WTC11 (cell line): ENCODE measurements around the gene DYNLRB1. TPM values are rescaled to one million over a fixed set of nuclear protein-coding genes. Genes with fewer than 3 reads are reported as not detected.
A peak's percentile ranks its signal among the peaks of the same experiment; 100 is the strongest.

Experiments used
- ATAC-seq: fragments of 200-7000 bp; cut with Tn5 transposase; 2 replicates; pipeline ENCODE4 v1.10.0; 2021; ENCODE audit warnings: mild to moderate bottlenecking, moderate library complexity
- CTCF ChIA-PET: fragments of 300-600 bp; sonication (Branson Sonifier 250); formaldehyde crosslinking; loops from one replicate; lab custom pipeline; 2021; ENCODE audit warnings: antibody characterized with exemption; lab: Charles Lee
- POLR2A ChIA-PET: fragments of 350-600 bp; sonication (Branson Sonifier 250); formaldehyde crosslinking; loops from one replicate; lab custom pipeline; 2021; ENCODE audit warnings: antibody characterized with exemption; lab: Charles Lee
- DNase-seq: peaks from one replicate; pipeline ENCODE4 v3.0.0; 2021; ENCODE audit warnings: low spot score
- H3K27ac Mint-ChIP-seq: 2 replicates; pipeline ENCODE4 v1.8.0; 2021; ENCODE audit warnings: mixed read lengths
- H3K27me3 Mint-ChIP-seq: 2 replicates; pipeline ENCODE4 v1.8.0; 2021; ENCODE audit warnings: low read depth, mild to moderate bottlenecking, moderate library complexity, mixed read lengths
- H3K36me3 Mint-ChIP-seq: 2 replicates; pipeline ENCODE4 v1.8.0; 2021; ENCODE audit warnings: mixed read lengths
- H3K4me1 Mint-ChIP-seq: 2 replicates; pipeline ENCODE4 v1.8.0; 2022; ENCODE audit warnings: mixed read lengths
- H3K4me3 Mint-ChIP-seq: 2 replicates; pipeline ENCODE4 v1.8.0; 2021; ENCODE audit warnings: mild to moderate bottlenecking, moderate library complexity, mixed read lengths
- H3K9me3 Mint-ChIP-seq: 2 replicates; pipeline ENCODE4 v1.8.0; 2021; ENCODE audit warnings: mixed read lengths
- CBFB ChIP-seq: sonication (generic); formaldehyde crosslinking; IDR thresholded peaks from 2 replicates; pipeline ENCODE4 v1.8.1; 2022; ENCODE audit warnings: mild to moderate bottlenecking, low read depth, missing genetic modification reagents
- CREM ChIP-seq: sonication (generic); formaldehyde crosslinking; IDR thresholded peaks from 2 replicates; pipeline ENCODE4 v1.8.1; 2022; ENCODE audit warnings: mild to moderate bottlenecking, missing genetic modification reagents, moderate library complexity
- JUN ChIP-seq: sonication (generic); formaldehyde crosslinking; IDR thresholded peaks from 2 replicates; pipeline ENCODE4 v1.8.0; 2023; ENCODE audit warnings: mild to moderate bottlenecking, missing genetic modification reagents
- RELA ChIP-seq: sonication (generic); formaldehyde crosslinking; IDR thresholded peaks from 2 replicates; pipeline ENCODE4 v1.8.1; 2022; ENCODE audit warnings: missing genetic modification reagents, mild to moderate bottlenecking, borderline replicate concordance
- SMAD4 ChIP-seq: sonication (generic); formaldehyde crosslinking; IDR thresholded peaks from 2 replicates; pipeline ENCODE4 v1.8.0; 2022; ENCODE audit warnings: mild to moderate bottlenecking, missing genetic modification reagents
- SP1 ChIP-seq: sonication (generic); formaldehyde crosslinking; conservative IDR thresholded peaks from 2 replicates; pipeline ENCODE4 v1.8.1; 2022; ENCODE audit warnings: missing genetic modification reagents
- TP53 ChIP-seq: sonication (generic); formaldehyde crosslinking; IDR thresholded peaks from 2 replicates; pipeline ENCODE4 v1.8.1; 2023; ENCODE audit warnings: mild to moderate bottlenecking, missing genetic modification reagents
- ZNF671 ChIP-seq: fragments of 250-450 bp; sonication (Bioruptor Pico); IDR thresholded peaks from 2 replicates; pipeline ENCODE4 v1.8.0; 2021; ENCODE audit warnings: mild to moderate bottlenecking
- total RNA-seq: library from RNA; stranded (reverse); gene quantifications from 3 replicates; pipeline ENCODE4 v1.2.3, GENCODE V29; 2021
- TF ChIP-seq, protein P1 (sequence below): sonication (generic); formaldehyde crosslinking; IDR thresholded peaks from 2 replicates; pipeline ENCODE4 v1.8.1; 2023; ENCODE audit warnings: mild to moderate bottlenecking, moderate library complexity, missing genetic modification reagents
- TF ChIP-seq, protein P2 (sequence below): sonication (generic); formaldehyde crosslinking; IDR thresholded peaks from 2 replicates; pipeline ENCODE4 v1.8.1; 2022; ENCODE audit warnings: mild to moderate bottlenecking, moderate library complexity, missing genetic modification reagents
- TF ChIP-seq, protein P3 (sequence below): sonication (generic); formaldehyde crosslinking; IDR thresholded peaks from 2 replicates; pipeline ENCODE4 v1.8.1; 2023; ENCODE audit warnings: mild to moderate bottlenecking, missing genetic modification reagents, moderate library complexity
- TF ChIP-seq, protein P4 (sequence below): sonication (generic); formaldehyde crosslinking; conservative IDR thresholded peaks from 2 replicates; pipeline ENCODE4 v1.8.1; 2023; ENCODE audit warnings: mild to moderate bottlenecking, low read depth, missing genetic modification reagents, moderate library complexity
- TF ChIP-seq, protein P5 (sequence below): sonication (generic); formaldehyde crosslinking; IDR thresholded peaks from 2 replicates; pipeline ENCODE4 v1.8.1; 2023; ENCODE audit warnings: mild to moderate bottlenecking, missing genetic modification reagents, moderate library complexity
- TF ChIP-seq, protein P6 (sequence below): sonication (generic); formaldehyde crosslinking; IDR thresholded peaks from 2 replicates; pipeline ENCODE4 v1.8.0; 2022; ENCODE audit warnings: missing genetic modification reagents
- TF ChIP-seq, protein P7 (sequence below): sonication (generic); formaldehyde crosslinking; IDR thresholded peaks from 2 replicates; pipeline ENCODE4 v1.8.1; 2022; ENCODE audit warnings: mild to moderate bottlenecking, missing genetic modification reagents, moderate library complexity, borderline replicate concordance
- TF ChIP-seq, protein P8 (sequence below): sonication (generic); formaldehyde crosslinking; IDR thresholded peaks from 2 replicates; pipeline ENCODE4 v1.8.0; 2022; ENCODE audit warnings: mild to moderate bottlenecking, missing genetic modification reagents
- TF ChIP-seq, protein P9 (sequence below): sonication (generic); formaldehyde crosslinking; IDR thresholded peaks from 2 replicates; pipeline ENCODE4 v1.8.0; 2023; ENCODE audit warnings: missing genetic modification reagents, mild to moderate bottlenecking, borderline replicate concordance

Gene DYNLRB1
- total RNA-seq, 1 experiment from 2014 or later = 99.3 TPM

DNA sequence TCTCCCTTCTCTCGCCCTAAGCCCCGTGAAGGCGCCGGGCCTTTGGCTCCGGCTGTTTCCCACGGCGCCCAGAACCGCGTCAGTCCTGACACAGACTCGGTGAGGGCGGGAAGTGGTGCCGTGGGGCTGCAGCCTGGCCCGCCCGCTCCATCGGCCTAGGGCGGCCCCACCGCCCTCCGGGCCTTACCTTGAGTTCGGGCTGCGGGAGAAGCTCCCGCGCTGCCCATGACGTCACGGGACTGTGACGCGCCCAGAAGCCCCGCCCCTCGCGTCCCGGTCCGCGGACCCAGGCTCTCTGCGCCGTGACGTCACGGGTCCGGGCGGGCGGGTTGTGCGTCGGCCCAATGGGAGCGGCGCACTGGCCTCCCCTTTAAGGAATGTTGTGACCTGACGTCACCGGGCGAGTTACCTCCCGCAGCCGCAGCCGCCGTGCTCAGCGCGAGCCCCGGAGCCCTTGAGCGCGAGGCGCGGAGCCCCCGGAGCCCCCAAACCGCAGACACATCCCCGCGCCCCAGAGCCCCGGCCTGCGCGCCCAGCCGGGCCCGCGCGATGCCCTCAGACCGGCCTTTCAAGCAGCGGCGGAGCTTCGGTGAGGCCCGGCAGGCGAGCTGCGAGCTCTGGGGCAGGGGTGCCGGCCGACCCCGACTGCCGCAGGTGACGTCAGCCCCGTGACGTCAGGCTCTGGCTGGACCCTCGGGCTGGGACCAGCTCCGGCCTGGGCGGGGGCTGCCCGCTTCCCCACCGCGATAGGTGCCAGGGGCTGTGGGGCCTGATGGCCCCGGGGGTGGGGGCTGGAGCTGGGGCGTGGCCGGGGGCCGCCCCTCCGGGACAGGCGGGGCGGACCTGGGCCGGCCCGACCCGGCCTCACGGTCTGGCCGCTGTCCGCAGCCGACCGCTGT, 42.3 kb downstream of the DYNLRB1 start, which contains the start of gene MAP1LC3A:
MAP1LC3A (plus strand) TSS at position 399 of the 899 bp plus-strand sequence; CDS start at position 550, 151 bp downstream.
- ChIA-PET CTCF (interaction anchor here (0.6 to 2.9 kb wide), 18 partner anchors 9 to 706 kb away, joined by 3 to 12 read pairs (median 6); partner anchors contain the start of genes PIGU and TP53INP2), POLR2A (interaction anchor here (0.6 to 1.6 kb wide), 5 partner anchors 9 to 290 kb away, joined by 3 to 6 read pairs (median 4); no protein-coding TSS in a partner anchor)
- H3K9me3 Mint-ChIP-seq = no peaks in the 10 kb centered on the region
- peak; percentile 95 for DNase-seq
- H3K36me3 Mint-ChIP-seq = no peaks in the 10 kb centered on the region
- peak; percentile 75 for ATAC-seq
- peaks cover 4% of the 10 kb centered on the region for H3K4me1 Mint-ChIP-seq
- peak within 1 kb of the TSS; percentile 44 for H3K27ac Mint-ChIP-seq
- peak within 1 kb of the TSS; percentile 75 for H3K4me3 Mint-ChIP-seq
- peaks cover 7% of the 10 kb centered on the region for H3K27me3 Mint-ChIP-seq
- no peak for TF ChIP-seq SMAD4 (CRISPR knock-in tag)
- TF ChIP-seq, protein P1, sequence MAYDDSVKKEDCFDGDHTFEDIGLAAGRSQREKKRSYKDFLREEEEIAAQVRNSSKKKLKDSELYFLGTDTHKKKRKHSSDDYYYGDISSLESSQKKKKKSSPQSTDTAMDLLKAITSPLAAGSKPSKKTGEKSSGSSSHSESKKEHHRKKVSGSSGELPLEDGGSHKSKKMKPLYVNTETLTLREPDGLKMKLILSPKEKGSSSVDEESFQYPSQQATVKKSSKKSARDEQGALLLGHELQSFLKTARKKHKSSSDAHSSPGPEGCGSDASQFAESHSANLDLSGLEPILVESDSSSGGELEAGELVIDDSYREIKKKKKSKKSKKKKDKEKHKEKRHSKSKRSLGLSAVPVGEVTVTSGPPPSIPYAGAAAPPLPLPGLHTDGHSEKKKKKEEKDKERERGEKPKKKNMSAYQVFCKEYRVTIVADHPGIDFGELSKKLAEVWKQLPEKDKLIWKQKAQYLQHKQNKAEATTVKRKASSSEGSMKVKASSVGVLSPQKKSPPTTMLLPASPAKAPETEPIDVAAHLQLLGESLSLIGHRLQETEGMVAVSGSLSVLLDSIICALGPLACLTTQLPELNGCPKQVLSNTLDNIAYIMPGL (CRISPR knock-in tag) = peak; percentile 39; the same call in 1 of the 2 replicates
- TF ChIP-seq CREM = peak; percentile 95
- 0 out of 2 replicates have a peak, but pooled peaks have one; percentile 17 for TF ChIP-seq RELA
- TF ChIP-seq, protein P2, sequence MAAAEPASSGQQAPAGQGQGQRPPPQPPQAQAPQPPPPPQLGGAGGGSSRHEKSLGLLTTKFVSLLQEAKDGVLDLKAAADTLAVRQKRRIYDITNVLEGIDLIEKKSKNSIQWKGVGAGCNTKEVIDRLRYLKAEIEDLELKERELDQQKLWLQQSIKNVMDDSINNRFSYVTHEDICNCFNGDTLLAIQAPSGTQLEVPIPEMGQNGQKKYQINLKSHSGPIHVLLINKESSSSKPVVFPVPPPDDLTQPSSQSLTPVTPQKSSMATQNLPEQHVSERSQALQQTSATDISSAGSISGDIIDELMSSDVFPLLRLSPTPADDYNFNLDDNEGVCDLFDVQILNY (CRISPR knock-in tag) = peak; percentile 80
- TF ChIP-seq, protein P3, sequence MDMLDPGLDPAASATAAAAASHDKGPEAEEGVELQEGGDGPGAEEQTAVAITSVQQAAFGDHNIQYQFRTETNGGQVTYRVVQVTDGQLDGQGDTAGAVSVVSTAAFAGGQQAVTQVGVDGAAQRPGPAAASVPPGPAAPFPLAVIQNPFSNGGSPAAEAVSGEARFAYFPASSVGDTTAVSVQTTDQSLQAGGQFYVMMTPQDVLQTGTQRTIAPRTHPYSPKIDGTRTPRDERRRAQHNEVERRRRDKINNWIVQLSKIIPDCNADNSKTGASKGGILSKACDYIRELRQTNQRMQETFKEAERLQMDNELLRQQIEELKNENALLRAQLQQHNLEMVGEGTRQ (CRISPR knock-in tag) = 0 out of 2 replicates have a peak, but pooled peaks have one; percentile 17
- no peak for TF ChIP-seq ZNF671
- TF ChIP-seq CBFB = no peak
- TF ChIP-seq, protein P4, sequence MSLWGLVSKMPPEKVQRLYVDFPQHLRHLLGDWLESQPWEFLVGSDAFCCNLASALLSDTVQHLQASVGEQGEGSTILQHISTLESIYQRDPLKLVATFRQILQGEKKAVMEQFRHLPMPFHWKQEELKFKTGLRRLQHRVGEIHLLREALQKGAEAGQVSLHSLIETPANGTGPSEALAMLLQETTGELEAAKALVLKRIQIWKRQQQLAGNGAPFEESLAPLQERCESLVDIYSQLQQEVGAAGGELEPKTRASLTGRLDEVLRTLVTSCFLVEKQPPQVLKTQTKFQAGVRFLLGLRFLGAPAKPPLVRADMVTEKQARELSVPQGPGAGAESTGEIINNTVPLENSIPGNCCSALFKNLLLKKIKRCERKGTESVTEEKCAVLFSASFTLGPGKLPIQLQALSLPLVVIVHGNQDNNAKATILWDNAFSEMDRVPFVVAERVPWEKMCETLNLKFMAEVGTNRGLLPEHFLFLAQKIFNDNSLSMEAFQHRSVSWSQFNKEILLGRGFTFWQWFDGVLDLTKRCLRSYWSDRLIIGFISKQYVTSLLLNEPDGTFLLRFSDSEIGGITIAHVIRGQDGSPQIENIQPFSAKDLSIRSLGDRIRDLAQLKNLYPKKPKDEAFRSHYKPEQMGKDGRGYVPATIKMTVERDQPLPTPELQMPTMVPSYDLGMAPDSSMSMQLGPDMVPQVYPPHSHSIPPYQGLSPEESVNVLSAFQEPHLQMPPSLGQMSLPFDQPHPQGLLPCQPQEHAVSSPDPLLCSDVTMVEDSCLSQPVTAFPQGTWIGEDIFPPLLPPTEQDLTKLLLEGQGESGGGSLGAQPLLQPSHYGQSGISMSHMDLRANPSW (CRISPR knock-in tag) = no peak
- TF ChIP-seq, protein P5, sequence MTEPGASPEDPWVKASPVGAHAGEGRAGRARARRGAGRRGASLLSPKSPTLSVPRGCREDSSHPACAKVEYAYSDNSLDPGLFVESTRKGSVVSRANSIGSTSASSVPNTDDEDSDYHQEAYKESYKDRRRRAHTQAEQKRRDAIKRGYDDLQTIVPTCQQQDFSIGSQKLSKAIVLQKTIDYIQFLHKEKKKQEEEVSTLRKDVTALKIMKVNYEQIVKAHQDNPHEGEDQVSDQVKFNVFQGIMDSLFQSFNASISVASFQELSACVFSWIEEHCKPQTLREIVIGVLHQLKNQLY (CRISPR knock-in tag) = no peak
- peak; percentile 37; the same call in 1 of the 2 replicates for TF ChIP-seq TP53 (CRISPR knock-in tag)
- TF ChIP-seq, protein P6, sequence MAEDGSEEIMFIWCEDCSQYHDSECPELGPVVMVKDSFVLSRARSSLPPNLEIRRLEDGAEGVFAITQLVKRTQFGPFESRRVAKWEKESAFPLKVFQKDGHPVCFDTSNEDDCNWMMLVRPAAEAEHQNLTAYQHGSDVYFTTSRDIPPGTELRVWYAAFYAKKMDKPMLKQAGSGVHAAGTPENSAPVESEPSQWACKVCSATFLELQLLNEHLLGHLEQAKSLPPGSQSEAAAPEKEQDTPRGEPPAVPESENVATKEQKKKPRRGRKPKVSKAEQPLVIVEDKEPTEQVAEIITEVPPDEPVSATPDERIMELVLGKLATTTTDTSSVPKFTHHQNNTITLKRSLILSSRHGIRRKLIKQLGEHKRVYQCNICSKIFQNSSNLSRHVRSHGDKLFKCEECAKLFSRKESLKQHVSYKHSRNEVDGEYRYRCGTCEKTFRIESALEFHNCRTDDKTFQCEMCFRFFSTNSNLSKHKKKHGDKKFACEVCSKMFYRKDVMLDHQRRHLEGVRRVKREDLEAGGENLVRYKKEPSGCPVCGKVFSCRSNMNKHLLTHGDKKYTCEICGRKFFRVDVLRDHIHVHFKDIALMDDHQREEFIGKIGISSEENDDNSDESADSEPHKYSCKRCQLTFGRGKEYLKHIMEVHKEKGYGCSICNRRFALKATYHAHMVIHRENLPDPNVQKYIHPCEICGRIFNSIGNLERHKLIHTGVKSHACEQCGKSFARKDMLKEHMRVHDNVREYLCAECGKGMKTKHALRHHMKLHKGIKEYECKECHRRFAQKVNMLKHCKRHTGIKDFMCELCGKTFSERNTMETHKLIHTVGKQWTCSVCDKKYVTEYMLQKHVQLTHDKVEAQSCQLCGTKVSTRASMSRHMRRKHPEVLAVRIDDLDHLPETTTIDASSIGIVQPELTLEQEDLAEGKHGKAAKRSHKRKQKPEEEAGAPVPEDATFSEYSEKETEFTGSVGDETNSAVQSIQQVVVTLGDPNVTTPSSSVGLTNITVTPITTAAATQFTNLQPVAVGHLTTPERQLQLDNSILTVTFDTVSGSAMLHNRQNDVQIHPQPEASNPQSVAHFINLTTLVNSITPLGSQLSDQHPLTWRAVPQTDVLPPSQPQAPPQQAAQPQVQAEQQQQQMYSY = peak; percentile 53; the same call in 1 of the 2 replicates
- TF ChIP-seq, protein P7, sequence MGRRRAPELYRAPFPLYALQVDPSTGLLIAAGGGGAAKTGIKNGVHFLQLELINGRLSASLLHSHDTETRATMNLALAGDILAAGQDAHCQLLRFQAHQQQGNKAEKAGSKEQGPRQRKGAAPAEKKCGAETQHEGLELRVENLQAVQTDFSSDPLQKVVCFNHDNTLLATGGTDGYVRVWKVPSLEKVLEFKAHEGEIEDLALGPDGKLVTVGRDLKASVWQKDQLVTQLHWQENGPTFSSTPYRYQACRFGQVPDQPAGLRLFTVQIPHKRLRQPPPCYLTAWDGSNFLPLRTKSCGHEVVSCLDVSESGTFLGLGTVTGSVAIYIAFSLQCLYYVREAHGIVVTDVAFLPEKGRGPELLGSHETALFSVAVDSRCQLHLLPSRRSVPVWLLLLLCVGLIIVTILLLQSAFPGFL (CRISPR knock-in tag) = no peak
- TF ChIP-seq, protein P8, sequence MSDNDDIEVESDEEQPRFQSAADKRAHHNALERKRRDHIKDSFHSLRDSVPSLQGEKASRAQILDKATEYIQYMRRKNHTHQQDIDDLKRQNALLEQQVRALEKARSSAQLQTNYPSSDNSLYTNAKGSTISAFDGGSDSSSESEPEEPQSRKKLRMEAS (CRISPR knock-in tag) = peak; percentile 57; the same call in 1 of the 2 replicates
- TF ChIP-seq, protein P9, sequence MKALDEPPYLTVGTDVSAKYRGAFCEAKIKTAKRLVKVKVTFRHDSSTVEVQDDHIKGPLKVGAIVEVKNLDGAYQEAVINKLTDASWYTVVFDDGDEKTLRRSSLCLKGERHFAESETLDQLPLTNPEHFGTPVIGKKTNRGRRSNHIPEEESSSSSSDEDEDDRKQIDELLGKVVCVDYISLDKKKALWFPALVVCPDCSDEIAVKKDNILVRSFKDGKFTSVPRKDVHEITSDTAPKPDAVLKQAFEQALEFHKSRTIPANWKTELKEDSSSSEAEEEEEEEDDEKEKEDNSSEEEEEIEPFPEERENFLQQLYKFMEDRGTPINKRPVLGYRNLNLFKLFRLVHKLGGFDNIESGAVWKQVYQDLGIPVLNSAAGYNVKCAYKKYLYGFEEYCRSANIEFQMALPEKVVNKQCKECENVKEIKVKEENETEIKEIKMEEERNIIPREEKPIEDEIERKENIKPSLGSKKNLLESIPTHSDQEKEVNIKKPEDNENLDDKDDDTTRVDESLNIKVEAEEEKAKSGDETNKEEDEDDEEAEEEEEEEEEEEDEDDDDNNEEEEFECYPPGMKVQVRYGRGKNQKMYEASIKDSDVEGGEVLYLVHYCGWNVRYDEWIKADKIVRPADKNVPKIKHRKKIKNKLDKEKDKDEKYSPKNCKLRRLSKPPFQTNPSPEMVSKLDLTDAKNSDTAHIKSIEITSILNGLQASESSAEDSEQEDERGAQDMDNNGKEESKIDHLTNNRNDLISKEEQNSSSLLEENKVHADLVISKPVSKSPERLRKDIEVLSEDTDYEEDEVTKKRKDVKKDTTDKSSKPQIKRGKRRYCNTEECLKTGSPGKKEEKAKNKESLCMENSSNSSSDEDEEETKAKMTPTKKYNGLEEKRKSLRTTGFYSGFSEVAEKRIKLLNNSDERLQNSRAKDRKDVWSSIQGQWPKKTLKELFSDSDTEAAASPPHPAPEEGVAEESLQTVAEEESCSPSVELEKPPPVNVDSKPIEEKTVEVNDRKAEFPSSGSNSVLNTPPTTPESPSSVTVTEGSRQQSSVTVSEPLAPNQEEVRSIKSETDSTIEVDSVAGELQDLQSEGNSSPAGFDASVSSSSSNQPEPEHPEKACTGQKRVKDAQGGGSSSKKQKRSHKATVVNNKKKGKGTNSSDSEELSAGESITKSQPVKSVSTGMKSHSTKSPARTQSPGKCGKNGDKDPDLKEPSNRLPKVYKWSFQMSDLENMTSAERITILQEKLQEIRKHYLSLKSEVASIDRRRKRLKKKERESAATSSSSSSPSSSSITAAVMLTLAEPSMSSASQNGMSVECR (CRISPR knock-in tag) = peak; percentile 21; the same call in 1 of the 2 replicates
- peak; percentile 86 for TF ChIP-seq SP1 (CRISPR knock-in tag)
- TF ChIP-seq JUN = no peak
